ENCODE results near the gene HUNK.

DNA sequence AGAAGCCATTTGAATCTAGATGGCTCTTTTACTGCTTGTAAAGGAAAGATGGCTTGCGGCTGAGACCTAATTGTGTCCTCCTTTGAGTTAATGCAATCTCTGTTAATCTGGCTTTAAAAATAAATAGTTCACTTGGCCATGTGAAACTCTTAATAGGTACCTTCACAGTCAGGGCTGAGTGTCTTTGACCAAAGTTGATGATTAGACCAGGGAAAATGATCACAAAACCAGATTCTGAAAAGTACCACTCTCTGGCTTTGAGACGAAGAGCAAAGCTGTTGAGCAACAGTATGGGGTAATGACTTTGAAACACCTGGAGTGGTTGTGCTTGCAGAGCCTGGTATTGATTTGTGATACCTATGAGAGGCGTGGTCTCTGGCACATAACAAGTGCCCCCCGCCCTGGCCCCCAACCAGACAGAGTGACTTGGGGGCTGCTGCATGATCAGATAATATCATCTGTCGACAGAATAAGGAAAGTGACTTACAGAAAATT lies 4.7 kb downstream of the HUNK start:
- no peak for TF ChIP-seq GATA2 (IDR thresholded peaks at IDR 0.05; ENCODE audit: low read depth, low read length)
- no peak for TF ChIP-seq GATA3 (IDR thresholded peaks at IDR 0.05; ENCODE audit: low read depth, low read length)

Measured in SH-SY5Y (cell line).